ENCODE measurements around the gene ZBED2. TPM values are rescaled to one million over a fixed set of nuclear protein-coding genes. Genes with fewer than 3 reads are reported as not detected.

Gene ZBED2
- total and polyA plus RNA-seq, 2 of the 8 experiments (the other 6 are each of a cell fraction or from before 2014, with no cell fraction given), result not detected

DNA sequence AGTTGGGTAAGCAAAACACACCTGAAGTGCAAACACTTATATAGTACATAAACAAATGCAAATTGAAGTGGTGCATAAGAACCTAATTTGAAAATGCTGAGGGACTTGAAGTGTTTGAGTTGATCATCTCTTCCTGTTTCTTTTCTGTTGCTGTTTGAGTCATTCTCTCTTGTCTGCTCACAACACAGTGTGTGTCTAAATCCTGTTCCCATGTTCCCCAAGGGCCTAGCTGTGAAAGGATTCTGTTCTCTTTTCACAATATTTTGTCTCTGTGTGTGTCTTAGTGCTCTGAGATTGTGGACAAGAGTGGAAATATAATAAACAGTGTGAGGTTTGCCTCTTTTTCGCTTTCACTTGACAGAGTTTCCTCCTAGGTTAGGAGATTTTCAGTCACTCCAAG is 47.1 kb downstream of the ZBED2 start (continued):
- TF ChIP-seq KDM1A (IDR thresholded peaks at IDR 0.05; ENCODE audit: borderline replicate concordance, low read length) (no peak), HDAC2 (IDR thresholded peaks at IDR 0.05; ENCODE audit: borderline replicate concordance in 1 of 2, low read depth in 2 of 2, low read length in 2 of 2) (no peak), BCL11A (IDR thresholded peaks at IDR 0.05; ENCODE audit: low read depth in 2 of 2, low read length in 2 of 2) (no peak), TAF7 (optimal IDR thresholded peaks at IDR 0.05; ENCODE audit: borderline replicate concordance, low read depth, low read length) (no peak), SIX5 (IDR thresholded peaks at IDR 0.05; ENCODE audit: low read depth, low read length) (no peak), FOSL1 (IDR thresholded peaks at IDR 0.05; ENCODE audit: insufficient read depth, low read depth, low read length) (no peak)

Data from H1 (cell line).